ENCODE data around the gene L2HGDH. TPM values are rescaled to one million over a fixed set of nuclear protein-coding genes. Genes with fewer than 3 reads are reported as not detected.

The L2HGDH gene
- polyA plus RNA-seq, 2 of the 4 experiments (the other 2 are of a cell fraction) = 14.5 to 18.1 TPM

DNA sequence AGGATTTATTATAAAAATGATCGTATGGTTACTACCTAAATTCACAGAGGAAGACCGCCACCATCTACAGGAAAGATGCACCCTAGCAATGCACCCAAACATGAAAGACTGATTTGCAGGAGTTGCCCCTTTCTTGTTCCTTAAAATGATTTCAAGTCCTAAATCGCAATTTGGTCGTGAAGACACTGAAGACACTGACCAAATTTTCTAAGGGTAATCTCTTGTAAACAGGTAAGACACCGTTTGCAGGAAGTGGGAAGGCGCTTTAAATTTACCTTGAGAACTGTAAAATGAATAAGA, 81.7 kb downstream of the L2HGDH start:
- peak overlapping the region; percentile 95 to 98 for H3K27ac ChIP-seq
- CTCF ChIA-PET = no interaction called here
- WGBS (ENCODE audit: missing lambda C conversion rate) = 2% methylated on average over 6 of the region's 6 CpGs
- no peak for ATAC-seq
- POLR2A ChIA-PET = interaction anchor here (1.5 kb wide), 2 partner anchors 82 to 118 kb away, joined by 5 to 8 read pairs; partner anchors contain the start of genes DMAC2L and L2HGDH
- no peak for DNase-seq (ENCODE audit: low read depth in 1 of 2, low spot score in 1 of 2)
- TF ChIP-seq EP300 (IDR thresholded peaks at IDR 0.05) (no peak), CBX8 (IDR thresholded peaks at IDR 0.05) (no peak), FOSL2 (IDR thresholded peaks at IDR 0.05) (no peak), FOSL2 (CRISPR knock-in tag; IDR thresholded peaks at IDR 0.05) (no peak), FOXS1 (CRISPR knock-in tag; IDR thresholded peaks at IDR 0.05) (no peak), BHLHE40 (IDR thresholded peaks at IDR 0.05; ENCODE audit: low read depth, low read length) (no peak), RCOR1 (IDR thresholded peaks at IDR 0.05; ENCODE audit: low read depth, low read length) (no peak), MAZ (IDR thresholded peaks at IDR 0.05; ENCODE audit: borderline replicate concordance, low read depth, low read length) (no peak), FOSB (CRISPR knock-in tag; IDR thresholded peaks at IDR 0.05) (no peak), USF2 (IDR thresholded peaks at IDR 0.05) (no peak), POLR2AphosphoS2 (conservative IDR thresholded peaks at IDR 0.05; ENCODE audit: low read length) (no peak), ZFP36 (IDR thresholded peaks at IDR 0.05; ENCODE audit: borderline replicate concordance, partially characterized antibody) (no peak)
- TF ChIP-seq, protein P1, sequence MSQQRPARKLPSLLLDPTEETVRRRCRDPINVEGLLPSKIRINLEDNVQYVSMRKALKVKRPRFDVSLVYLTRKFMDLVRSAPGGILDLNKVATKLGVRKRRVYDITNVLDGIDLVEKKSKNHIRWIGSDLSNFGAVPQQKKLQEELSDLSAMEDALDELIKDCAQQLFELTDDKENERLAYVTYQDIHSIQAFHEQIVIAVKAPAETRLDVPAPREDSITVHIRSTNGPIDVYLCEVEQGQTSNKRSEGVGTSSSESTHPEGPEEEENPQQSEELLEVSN (IDR thresholded peaks at IDR 0.05; ENCODE audit: borderline replicate concordance, low read depth) = no peak
- TF ChIP-seq, protein P2, sequence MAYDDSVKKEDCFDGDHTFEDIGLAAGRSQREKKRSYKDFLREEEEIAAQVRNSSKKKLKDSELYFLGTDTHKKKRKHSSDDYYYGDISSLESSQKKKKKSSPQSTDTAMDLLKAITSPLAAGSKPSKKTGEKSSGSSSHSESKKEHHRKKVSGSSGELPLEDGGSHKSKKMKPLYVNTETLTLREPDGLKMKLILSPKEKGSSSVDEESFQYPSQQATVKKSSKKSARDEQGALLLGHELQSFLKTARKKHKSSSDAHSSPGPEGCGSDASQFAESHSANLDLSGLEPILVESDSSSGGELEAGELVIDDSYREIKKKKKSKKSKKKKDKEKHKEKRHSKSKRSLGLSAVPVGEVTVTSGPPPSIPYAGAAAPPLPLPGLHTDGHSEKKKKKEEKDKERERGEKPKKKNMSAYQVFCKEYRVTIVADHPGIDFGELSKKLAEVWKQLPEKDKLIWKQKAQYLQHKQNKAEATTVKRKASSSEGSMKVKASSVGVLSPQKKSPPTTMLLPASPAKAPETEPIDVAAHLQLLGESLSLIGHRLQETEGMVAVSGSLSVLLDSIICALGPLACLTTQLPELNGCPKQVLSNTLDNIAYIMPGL (CRISPR knock-in tag; IDR thresholded peaks at IDR 0.05; ENCODE audit: borderline replicate concordance) = no peak
- TF ChIP-seq, protein P3, sequence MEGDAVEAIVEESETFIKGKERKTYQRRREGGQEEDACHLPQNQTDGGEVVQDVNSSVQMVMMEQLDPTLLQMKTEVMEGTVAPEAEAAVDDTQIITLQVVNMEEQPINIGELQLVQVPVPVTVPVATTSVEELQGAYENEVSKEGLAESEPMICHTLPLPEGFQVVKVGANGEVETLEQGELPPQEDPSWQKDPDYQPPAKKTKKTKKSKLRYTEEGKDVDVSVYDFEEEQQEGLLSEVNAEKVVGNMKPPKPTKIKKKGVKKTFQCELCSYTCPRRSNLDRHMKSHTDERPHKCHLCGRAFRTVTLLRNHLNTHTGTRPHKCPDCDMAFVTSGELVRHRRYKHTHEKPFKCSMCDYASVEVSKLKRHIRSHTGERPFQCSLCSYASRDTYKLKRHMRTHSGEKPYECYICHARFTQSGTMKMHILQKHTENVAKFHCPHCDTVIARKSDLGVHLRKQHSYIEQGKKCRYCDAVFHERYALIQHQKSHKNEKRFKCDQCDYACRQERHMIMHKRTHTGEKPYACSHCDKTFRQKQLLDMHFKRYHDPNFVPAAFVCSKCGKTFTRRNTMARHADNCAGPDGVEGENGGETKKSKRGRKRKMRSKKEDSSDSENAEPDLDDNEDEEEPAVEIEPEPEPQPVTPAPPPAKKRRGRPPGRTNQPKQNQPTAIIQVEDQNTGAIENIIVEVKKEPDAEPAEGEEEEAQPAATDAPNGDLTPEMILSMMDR (IDR thresholded peaks at IDR 0.05) = no peak
- H3K9me3 ChIP-seq = no peaks in the 10 kb centered on the region; the same call in 2 of the 3 replicates
- H3K4me3 ChIP-seq = peak overlapping the region; percentile 90
- peak overlapping the region; percentile 84 for H3K4me2 ChIP-seq
- H3K4me1 ChIP-seq = peaks cover 28% of the 10 kb centered on the region; the same call in 2 of the 3 replicates
- no peak for FAIRE-seq

DNA sequence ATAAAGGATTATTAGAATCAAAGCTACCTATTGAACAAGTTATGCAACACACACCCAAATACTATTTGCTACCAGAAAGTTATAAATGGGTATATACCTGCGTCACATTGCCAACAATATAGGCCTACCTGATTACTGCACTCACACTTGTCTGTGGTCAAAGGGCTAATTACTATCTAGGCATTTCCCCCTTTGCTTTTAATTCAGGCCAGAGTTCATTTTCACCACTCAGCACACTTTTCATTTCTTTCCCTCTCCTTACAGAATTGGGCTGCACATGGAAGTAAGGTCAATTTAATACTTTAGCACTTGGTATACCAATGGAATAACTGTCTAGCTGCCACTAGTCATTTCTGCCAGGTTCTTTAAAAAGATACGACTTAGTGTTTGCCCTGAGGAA, 82.3 kb downstream of the L2HGDH start:
- peak overlapping the region; percentile 90 for H3K4me3 ChIP-seq
- ATAC-seq = no peak
- ChIA-PET POLR2A (no interaction called here), CTCF (interaction anchor here (0.6 kb wide), 1 partner anchor 109 kb away, joined by 3 read pairs; no protein-coding TSS in a partner anchor)
- WGBS (ENCODE audit: missing lambda C conversion rate) = 48% methylated on average over 2 of the region's 2 CpGs
- H3K27ac ChIP-seq = 0 out of 6 replicates have a peak overlapping the region, but pooled peaks of 1 of the 2 experiments have one; percentile 6
- DNase-seq (ENCODE audit: low read depth in 1 of 2, low spot score in 1 of 2) = no peak
- no peak for FAIRE-seq
- H3K9me3 ChIP-seq = no peaks in the 10 kb centered on the region; the same call in 2 of the 3 replicates
- no peak for TF ChIP-seq EHMT2 (IDR thresholded peaks at IDR 0.05; ENCODE audit: low read depth)
- TF ChIP-seq, protein P4, sequence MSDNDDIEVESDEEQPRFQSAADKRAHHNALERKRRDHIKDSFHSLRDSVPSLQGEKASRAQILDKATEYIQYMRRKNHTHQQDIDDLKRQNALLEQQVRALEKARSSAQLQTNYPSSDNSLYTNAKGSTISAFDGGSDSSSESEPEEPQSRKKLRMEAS (IDR thresholded peaks at IDR 0.05) = no peak
- H3K4me1 ChIP-seq = peaks cover 33% of the 10 kb centered on the region; the same call in 2 of the 3 replicates
- H3K4me2 ChIP-seq = peak overlapping the region; percentile 84

- ATAC-seq (no peak), FAIRE-seq (no peak), DNase-seq (ENCODE audit: low read depth in 1 of 2, low spot score in 1 of 2) (no peak)
- CTCF ChIA-PET = interaction anchor here (1.0 kb wide), 1 partner anchor 375 kb away, joined by 3 read pairs; no protein-coding TSS in a partner anchor
- H3K9me3 ChIP-seq = no peaks in the 10 kb centered on the region; the same call in 2 of the 3 replicates
- POLR2A ChIA-PET = no interaction called here
- H3K4me1 ChIP-seq = peaks cover 32% of the 10 kb centered on the region; the same call in 2 of the 3 replicates
- no peak overlapping the region for H3K27ac ChIP-seq
- WGBS (ENCODE audit: missing lambda C conversion rate) = 87% methylated on average over 2 of the region's 2 CpGs
- no peak overlapping the region for H3K4me3 ChIP-seq
- no peak for TF ChIP-seq USF2 (IDR thresholded peaks at IDR 0.05)
- no peak for TF ChIP-seq EHF (CRISPR knock-in tag; IDR thresholded peaks at IDR 0.05)
- no peak for TF ChIP-seq NFE2L2 (conservative IDR thresholded peaks at IDR 0.05; ENCODE audit: low read length)
- TF ChIP-seq NPAS2 (CRISPR knock-in tag; IDR thresholded peaks at IDR 0.05; ENCODE audit: borderline replicate concordance) = no peak
- TF ChIP-seq NR3C1 (IDR thresholded peaks at IDR 0.05) = no peak
- TF ChIP-seq ZC3H11A (IDR thresholded peaks at IDR 0.05) = no peak
- TF ChIP-seq, protein P5, sequence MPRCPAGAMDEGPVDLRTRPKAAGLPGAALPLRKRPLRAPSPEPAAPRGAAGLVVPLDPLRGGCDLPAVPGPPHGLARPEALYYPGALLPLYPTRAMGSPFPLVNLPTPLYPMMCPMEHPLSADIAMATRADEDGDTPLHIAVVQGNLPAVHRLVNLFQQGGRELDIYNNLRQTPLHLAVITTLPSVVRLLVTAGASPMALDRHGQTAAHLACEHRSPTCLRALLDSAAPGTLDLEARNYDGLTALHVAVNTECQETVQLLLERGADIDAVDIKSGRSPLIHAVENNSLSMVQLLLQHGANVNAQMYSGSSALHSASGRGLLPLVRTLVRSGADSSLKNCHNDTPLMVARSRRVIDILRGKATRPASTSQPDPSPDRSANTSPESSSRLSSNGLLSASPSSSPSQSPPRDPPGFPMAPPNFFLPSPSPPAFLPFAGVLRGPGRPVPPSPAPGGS (IDR thresholded peaks at IDR 0.05) = no peak
- TF ChIP-seq FOXS1 (CRISPR knock-in tag; IDR thresholded peaks at IDR 0.05) = no peak
- TF ChIP-seq RAD21 (conservative IDR thresholded peaks at IDR 0.05 in 1 of 2, IDR thresholded peaks at IDR 0.05 in 1 of 2) = no peak
- no peak for TF ChIP-seq ZNF302 (CRISPR knock-in tag; IDR thresholded peaks at IDR 0.05)
- no peak overlapping the region for H3K4me2 ChIP-seq
These were observed 83.7 kb downstream of the L2HGDH start for GRCh38 chr14:50228313-50228712.
